ENCODE data around the gene COQ8A.
"Not testable (repeated sequence)": the region's sequence is repeated elsewhere in the genome, so short reads cannot be mapped to it uniquely, and the experiment has no call there.

COQ8A gene

DNA sequence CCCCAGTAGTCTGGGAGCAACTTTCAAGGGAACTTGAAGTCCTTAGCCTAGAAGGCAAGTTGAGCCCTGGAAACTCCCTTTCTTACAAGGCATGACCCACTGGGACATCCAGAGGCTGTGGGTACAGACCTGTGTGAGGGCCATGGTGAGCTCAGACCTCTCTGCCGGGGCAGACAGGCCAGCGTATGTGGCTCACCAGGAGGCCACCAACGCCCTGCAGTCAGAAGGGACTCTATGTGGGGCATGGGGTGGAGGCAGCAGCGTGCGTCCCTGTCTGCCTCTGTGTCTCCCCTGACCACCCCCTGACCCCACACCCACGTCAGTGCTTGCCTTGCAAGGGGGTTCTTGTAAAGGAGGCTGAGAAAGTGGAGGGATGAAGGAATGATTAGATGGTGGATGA lies 10.8 kb downstream of the COQ8A start:
- H3K4me3 ChIP-seq (ENCODE audit: low read length) = no peak overlapping the region
- TF ChIP-seq, protein P1, sequence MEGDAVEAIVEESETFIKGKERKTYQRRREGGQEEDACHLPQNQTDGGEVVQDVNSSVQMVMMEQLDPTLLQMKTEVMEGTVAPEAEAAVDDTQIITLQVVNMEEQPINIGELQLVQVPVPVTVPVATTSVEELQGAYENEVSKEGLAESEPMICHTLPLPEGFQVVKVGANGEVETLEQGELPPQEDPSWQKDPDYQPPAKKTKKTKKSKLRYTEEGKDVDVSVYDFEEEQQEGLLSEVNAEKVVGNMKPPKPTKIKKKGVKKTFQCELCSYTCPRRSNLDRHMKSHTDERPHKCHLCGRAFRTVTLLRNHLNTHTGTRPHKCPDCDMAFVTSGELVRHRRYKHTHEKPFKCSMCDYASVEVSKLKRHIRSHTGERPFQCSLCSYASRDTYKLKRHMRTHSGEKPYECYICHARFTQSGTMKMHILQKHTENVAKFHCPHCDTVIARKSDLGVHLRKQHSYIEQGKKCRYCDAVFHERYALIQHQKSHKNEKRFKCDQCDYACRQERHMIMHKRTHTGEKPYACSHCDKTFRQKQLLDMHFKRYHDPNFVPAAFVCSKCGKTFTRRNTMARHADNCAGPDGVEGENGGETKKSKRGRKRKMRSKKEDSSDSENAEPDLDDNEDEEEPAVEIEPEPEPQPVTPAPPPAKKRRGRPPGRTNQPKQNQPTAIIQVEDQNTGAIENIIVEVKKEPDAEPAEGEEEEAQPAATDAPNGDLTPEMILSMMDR (conservative IDR thresholded peaks at IDR 0.05; ENCODE audit: low read depth, low read length) = no peak
- DNase-seq (ENCODE audit: low read depth) = no peak

DNA sequence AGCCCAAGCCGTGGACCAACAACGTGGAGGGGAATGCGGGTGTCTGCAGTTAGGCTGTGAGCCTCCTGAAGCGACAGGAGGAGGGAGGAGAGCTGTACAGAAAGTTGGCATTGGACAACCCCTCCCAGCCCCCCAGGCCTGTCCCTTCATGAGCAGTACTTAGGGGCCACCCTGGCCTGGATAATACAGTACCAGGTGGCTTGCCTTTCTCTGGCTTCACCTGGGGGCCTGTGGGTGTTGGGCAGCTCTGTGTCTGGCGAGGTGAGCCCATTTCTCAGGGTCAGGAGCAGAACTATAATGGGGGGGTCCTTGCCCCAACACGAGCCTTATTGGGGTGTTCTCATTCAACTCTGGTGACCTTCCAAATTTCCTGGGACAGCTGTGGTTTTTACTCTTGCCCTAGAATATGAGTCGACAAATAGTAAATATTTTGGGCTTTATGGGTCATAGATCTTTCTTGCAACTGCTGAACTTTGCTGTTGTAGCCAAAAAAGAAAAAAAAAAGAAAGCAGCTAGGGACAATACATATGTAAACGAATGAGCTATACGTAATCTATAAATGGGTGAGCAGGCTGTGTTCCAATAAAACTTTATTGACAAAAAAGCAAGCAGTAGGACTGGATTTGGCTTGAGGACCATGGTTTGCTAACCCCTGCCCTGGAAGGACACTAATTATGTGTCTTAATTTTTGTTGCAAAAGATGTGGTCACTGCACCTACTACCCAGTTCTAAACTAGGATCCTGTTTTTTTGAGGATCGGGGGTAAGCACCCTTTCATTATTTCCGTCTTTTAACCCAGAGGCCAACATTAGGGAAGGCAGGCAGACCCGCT lies 11.4 kb downstream of the COQ8A start:
- DNase-seq (ENCODE audit: low read depth) = no peak
- TF ChIP-seq, protein P1 (conservative IDR thresholded peaks at IDR 0.05; ENCODE audit: low read depth, low read length) = no peak
- H3K4me3 ChIP-seq (ENCODE audit: low read length) = no peak overlapping the region

- no peak overlapping the region for H3K4me3 ChIP-seq (ENCODE audit: low read length)
- DNase-seq (ENCODE audit: low read depth) = no peak
- TF ChIP-seq, protein P1 (conservative IDR thresholded peaks at IDR 0.05; ENCODE audit: low read depth, low read length) = no peak
Measured at GRCh38 chr1:226952118-226952441, 12.0 kb downstream of the COQ8A start.

GRCh38 chr1:226953175-226953800 lies 13.2 kb downstream of the COQ8A start:
- DNase-seq (ENCODE audit: low read depth) = no peak
- TF ChIP-seq, protein P1 (conservative IDR thresholded peaks at IDR 0.05; ENCODE audit: low read depth, low read length) = no peak
- H3K4me3 ChIP-seq (ENCODE audit: low read length) = no peak overlapping the region

- TF ChIP-seq, protein P1 (conservative IDR thresholded peaks at IDR 0.05; ENCODE audit: low read depth, low read length) = no peak
- DNase-seq (ENCODE audit: low read depth) = no peak
- no peak overlapping the region for H3K4me3 ChIP-seq (ENCODE audit: low read length)
Measured at GRCh38 chr1:226954337-226954736, 14.2 kb downstream of the COQ8A start.

- no peak for DNase-seq (ENCODE audit: low read depth)
- TF ChIP-seq, protein P1 (conservative IDR thresholded peaks at IDR 0.05; ENCODE audit: low read depth, low read length) = no peak
- H3K4me3 ChIP-seq (ENCODE audit: low read length) = no peak overlapping the region
Measured at GRCh38 chr1:226954777-226955176, 14.7 kb downstream of the COQ8A start.

- H3K4me3 ChIP-seq (ENCODE audit: low read length); DNase-seq (ENCODE audit: low read depth): not testable (repeated sequence)
Measured at GRCh38 chr1:226955857-226956256, 15.8 kb downstream of the COQ8A start.

Measured in retinal pigment epithelial cell (primary cell).